Measurements from ENCODE around the gene SLCO2A1. TPM values are rescaled to one million over a fixed set of nuclear protein-coding genes. Genes with fewer than 3 reads are reported as not detected.

The SLCO2A1 gene
- total and polyA plus RNA-seq, 2 of the 4 experiments (the other 2 are of a cell fraction), result under 0.01 to 1.5 TPM

GRCh38 chr3:133948996-133949395 lies 80.7 kb downstream of the SLCO2A1 start:
- no TSS peak for BruUV-seq (replicated peaks)
- in situ Hi-C loops (cut with MboI; ENCODE audit: low sequenced_read_pairs), result loop anchor here (25.0 kb wide), 1 partner anchor 1212 kb away; no protein-coding TSS in a partner anchor
- H3K4ac ChIP-seq (ENCODE audit: low read depth, low read length), result no peak overlapping the region; the same call in 1 of the 2 replicates
- peaks cover 14% of the 10 kb centered on the region for H3K4me1 ChIP-seq (ENCODE audit: control insufficient read depth, insufficient read depth, low read length)
- H3K56ac ChIP-seq (ENCODE audit: extremely low read depth, insufficient read depth, low read length), result no peak overlapping the region
- H3K9me1 ChIP-seq (ENCODE audit: insufficient read depth, low read length), result peaks cover 19% of the 10 kb centered on the region
- no peak overlapping the region for H2BK20ac ChIP-seq (ENCODE audit: low read depth, low read length)
- H4K5ac ChIP-seq (ENCODE audit: low read depth, low read length), result no peak overlapping the region
- no peak overlapping the region for H2BK120ac ChIP-seq (ENCODE audit: low read depth, low read length)
- H3K9me3 ChIP-seq (ENCODE audit: control insufficient read depth, insufficient read depth, low read length), result peaks cover 6% of the 10 kb centered on the region; the same call in 1 of the 2 replicates
- no peaks in the 10 kb centered on the region for H3K27me3 ChIP-seq (ENCODE audit: control insufficient read depth, insufficient read depth, low read length)
- no peak overlapping the region for H3K23ac ChIP-seq (ENCODE audit: low read depth, low read length)
- H2BK5ac ChIP-seq (ENCODE audit: low read depth, low read length, poor library complexity, severe bottlenecking), result no peak overlapping the region
- 90% methylated on average over 2 of the region's 7 CpGs; no CpG with 5 or more reads in 1 of the 2 experiments for WGBS, 2 experiments (ENCODE audit: extremely low coverage in 2 of 2, insufficient read length in 1 of 2)
- peaks cover 6% of the 10 kb centered on the region for H4K20me1 ChIP-seq (ENCODE audit: insufficient read depth, low read length)
- no peaks in the 10 kb centered on the region; a peak in 1 of 4 replicates for H3K79me1 ChIP-seq (ENCODE audit: low read depth in 1 of 2, low read length in 2 of 2)
- dilution Hi-C loops (cut with HindIII; ENCODE audit: low sequenced_read_pairs, unreplicated experiment), result no loop called here
- no peak overlapping the region for H3K4me3 ChIP-seq (ENCODE audit: insufficient read depth, low read depth, low read length)
- H3K4me2 ChIP-seq (ENCODE audit: low read depth, low read length), result no peak overlapping the region
- no peak overlapping the region for H3K9ac ChIP-seq (ENCODE audit: low read depth, low read length)
- ATAC-seq (ENCODE audit: low read depth), result no peak
- no peak overlapping the region for H3K18ac ChIP-seq (ENCODE audit: low read depth, low read length)
- H2AK5ac ChIP-seq (ENCODE audit: low read depth, low read length), result no peak overlapping the region
- ChIA-PET CTCF (no interaction called here), POLR2A (ENCODE audit: unreplicated experiment) (no interaction called here)
- no peak overlapping the region for H3K27ac ChIP-seq (ENCODE audit: insufficient read depth, low read length)
- H2AK9ac ChIP-seq (replicated peaks; ENCODE audit: low read depth, low read length, poor library complexity), result no peak overlapping the region
- intact Hi-C loops (cut with micrococcal nuclease), result no loop called here
- H4K91ac ChIP-seq (ENCODE audit: insufficient read depth, low read depth, low read length), result no peak overlapping the region
- no peak overlapping the region for H2BK15ac ChIP-seq (ENCODE audit: low read depth, low read length)
- no peak overlapping the region for H3K14ac ChIP-seq (replicated peaks; ENCODE audit: low read depth, low read length)
- no peaks in the 10 kb centered on the region for H3K36me3 ChIP-seq (ENCODE audit: control insufficient read depth, insufficient read depth, low read length)
- H4K8ac ChIP-seq (ENCODE audit: low read depth in 2 of 2, low read length in 2 of 2), result no peak overlapping the region
- DNase-seq, result no peak
- TF ChIP-seq CHD1 (IDR thresholded peaks at IDR 0.05; ENCODE audit: low read depth, low read length) (no peak), NFE2L2 (IDR thresholded peaks at IDR 0.05; ENCODE audit: low read depth, low read length) (no peak)
- TF ChIP-seq, protein P1, sequence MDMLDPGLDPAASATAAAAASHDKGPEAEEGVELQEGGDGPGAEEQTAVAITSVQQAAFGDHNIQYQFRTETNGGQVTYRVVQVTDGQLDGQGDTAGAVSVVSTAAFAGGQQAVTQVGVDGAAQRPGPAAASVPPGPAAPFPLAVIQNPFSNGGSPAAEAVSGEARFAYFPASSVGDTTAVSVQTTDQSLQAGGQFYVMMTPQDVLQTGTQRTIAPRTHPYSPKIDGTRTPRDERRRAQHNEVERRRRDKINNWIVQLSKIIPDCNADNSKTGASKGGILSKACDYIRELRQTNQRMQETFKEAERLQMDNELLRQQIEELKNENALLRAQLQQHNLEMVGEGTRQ (IDR thresholded peaks at IDR 0.05; ENCODE audit: low read depth, low read length), result no peak
- no peak overlapping the region for H2AFZ ChIP-seq (replicated peaks; ENCODE audit: low read length, poor library complexity)
